ENCODE measurements around the gene IGLL1.

GRCh38 chr22:23533328-23533762, 46.7 kb downstream of the IGLL1 start:
- no peak for TF ChIP-seq CTCF (IDR thresholded peaks at IDR 0.05)
- TF ChIP-seq POLR2A (IDR thresholded peaks at IDR 0.05) = no peak
